OCI-LY1 (cell line): ENCODE results near the gene CDH4.

Experiments
- H2AFZ ChIP-seq: fragments of 200-600 bp; sonication (generic), shearing (Covaris generic); 2 replicates; pipeline ENCODE4 v1.6.0; 2014; ENCODE audit warnings: antibody characterized with exemption, mild to moderate bottlenecking, low read length
- H3F3A ChIP-seq: fragments of 200-600 bp; sonication (generic), shearing (Covaris generic); 2 replicates; pipeline ENCODE4 v1.6.0; 2014; ENCODE audit warnings: mild to moderate bottlenecking, antibody characterized with exemption, low read length, moderate library complexity; ENCODE audit not compliant: insufficient read depth
- H3K27ac ChIP-seq: fragments of 200-600 bp; sonication (generic); 2 replicates; pipeline ENCODE4 v1.5.1; 2014; ENCODE audit warnings: low read length, mixed run types, mild to moderate bottlenecking, low read depth; ENCODE audit not compliant: poor library complexity, severe bottlenecking
- H3K27me3 ChIP-seq: fragments of 200-600 bp; sonication (generic); 2 replicates; pipeline ENCODE4 v1.6.0; 2014; ENCODE audit warnings: antibody characterized with exemption, mild to moderate bottlenecking, low read length, moderate library complexity; ENCODE audit not compliant: insufficient read depth
- H3K36me3 ChIP-seq: fragments of 200-600 bp; sonication (generic); 2 replicates; pipeline ENCODE4 v1.6.1; 2014; ENCODE audit warnings: mild to moderate bottlenecking, antibody characterized with exemption, low read length, moderate library complexity, mixed read lengths; ENCODE audit not compliant: insufficient read depth
- H3K4me1 ChIP-seq: fragments of 200-600 bp; sonication (generic); 2 replicates; pipeline ENCODE4 v1.5.1; 2014; ENCODE audit warnings: mild to moderate bottlenecking, low read length, moderate library complexity; ENCODE audit not compliant: insufficient read depth, severe bottlenecking
- H3K4me2 ChIP-seq: fragments of 200-600 bp; sonication (generic), shearing (Covaris generic); 2 replicates; pipeline ENCODE4 v1.6.1; 2014; ENCODE audit warnings: low read length
- H3K4me3 ChIP-seq: fragments of 200-600 bp; sonication (generic); 2 replicates; pipeline ENCODE4 v1.5.1; 2014; ENCODE audit warnings: low read length, low read depth, mild to moderate bottlenecking, mixed read lengths; ENCODE audit not compliant: poor library complexity, severe bottlenecking
- H3K79me2 ChIP-seq: fragments of 200-600 bp; shearing (Covaris generic); 2 replicates; pipeline ENCODE4 v1.6.1; 2016; ENCODE audit warnings: mixed run types, low read length, mixed read lengths; ENCODE audit not compliant: insufficient read depth
- H3K9ac ChIP-seq: fragments of 200-600 bp; sonication (generic), shearing (Covaris generic); 2 replicates; pipeline ENCODE4 v1.6.1; 2014; ENCODE audit warnings: mild to moderate bottlenecking, low read length, mixed read lengths
- H3K9me2 ChIP-seq: fragments of 200-600 bp; sonication (generic), shearing (Covaris generic); 2 replicates; pipeline ENCODE4 v1.6.1; 2014; ENCODE audit warnings: low read depth, mild to moderate bottlenecking, low read length, mixed read lengths
- H3K9me3 ChIP-seq: fragments of 200-600 bp; shearing (Covaris generic); 2 replicates; pipeline ENCODE4 v1.6.1; 2014; ENCODE audit warnings: low read length, mixed read lengths
- H4K20me1 ChIP-seq: fragments of 200-600 bp; sonication (generic), shearing (Covaris generic); 2 replicates; pipeline ENCODE4 v1.6.0; 2016; ENCODE audit warnings: mild to moderate bottlenecking, low read length; ENCODE audit not compliant: insufficient read depth
- CTCF ChIP-seq: fragments of 200-600 bp; sonication (generic), shearing (Covaris generic); IDR thresholded peaks from 2 replicates; pipeline ENCODE4 v1.5.1; 2017; ENCODE audit warnings: mild to moderate bottlenecking, antibody characterized with exemption, low read length, moderate library complexity, mixed read lengths
- EZH2 ChIP-seq: fragments of 200-600 bp; sonication (generic), shearing (Covaris generic); IDR thresholded peaks from 2 replicates; pipeline ENCODE4 v1.8.0; 2017; ENCODE audit warnings: borderline replicate concordance, mixed run types, mild to moderate bottlenecking, antibody characterized with exemption, low read length, moderate library complexity, mixed read lengths

CDH4 gene

GRCh38 chr20:61908057-61909026 is 656.3 kb downstream of the CDH4 start:
- Histone ChIP-seq H3K27me3 (peaks cover 18% of the 10 kb centered on the region), H3K9me2 (no peaks in the 10 kb centered on the region), H3K79me2 (no peaks in the 10 kb centered on the region), H3K4me3 (no peak overlapping the region), H2AFZ (no peak overlapping the region), H3K4me1 (no peaks in the 10 kb centered on the region), H4K20me1 (no peaks in the 10 kb centered on the region), H3K9me3 (no peaks in the 10 kb centered on the region), H3K27ac (no peak overlapping the region), H3F3A (no peaks in the 10 kb centered on the region), H3K9ac (no peak overlapping the region), H3K36me3 (no peaks in the 10 kb centered on the region), H3K4me2 (no peak overlapping the region)
- TF ChIP-seq CTCF: no peak
- TF ChIP-seq EZH2: no peak

GRCh38 chr20:61909028-61909427 is 657.0 kb downstream of the CDH4 start:
- no peaks in the 10 kb centered on the region for H4K20me1 ChIP-seq
- H3K4me3 ChIP-seq: no peak overlapping the region
- peaks cover 18% of the 10 kb centered on the region for H3K27me3 ChIP-seq
- H3K4me1 ChIP-seq: no peaks in the 10 kb centered on the region
- H3K36me3 ChIP-seq: no peaks in the 10 kb centered on the region
- H3F3A ChIP-seq: no peaks in the 10 kb centered on the region
- TF ChIP-seq EZH2 (no peak), CTCF (no peak)
- no peaks in the 10 kb centered on the region for H3K9me2 ChIP-seq
- H3K4me2 ChIP-seq: no peak overlapping the region
- no peaks in the 10 kb centered on the region for H3K79me2 ChIP-seq
- H2AFZ ChIP-seq: no peak overlapping the region
- no peak overlapping the region for H3K9ac ChIP-seq
- H3K27ac ChIP-seq: no peak overlapping the region
- no peaks in the 10 kb centered on the region for H3K9me3 ChIP-seq

- H3F3A ChIP-seq: no peaks in the 10 kb centered on the region
- H3K36me3 ChIP-seq: no peaks in the 10 kb centered on the region
- no peaks in the 10 kb centered on the region for H3K9me2 ChIP-seq
- no peak overlapping the region for H3K4me3 ChIP-seq
- peaks cover 18% of the 10 kb centered on the region for H3K27me3 ChIP-seq
- no peaks in the 10 kb centered on the region for H3K9me3 ChIP-seq
- H2AFZ ChIP-seq: no peak overlapping the region
- no peaks in the 10 kb centered on the region for H3K4me1 ChIP-seq
- no peaks in the 10 kb centered on the region for H3K79me2 ChIP-seq
- H3K27ac ChIP-seq: no peak overlapping the region
- TF ChIP-seq EZH2 (no peak), CTCF (no peak)
- no peak overlapping the region for H3K9ac ChIP-seq
- no peak overlapping the region for H3K4me2 ChIP-seq
- no peaks in the 10 kb centered on the region for H4K20me1 ChIP-seq
Observed at GRCh38 chr20:61909821-61910220, 657.8 kb downstream of the CDH4 start.
